GM20431 (cell line): ENCODE results near the gene AP5Z1.

Source experiments
- in situ Hi-C: fragments of 300-500 bp; cut with MseI, MboI; formaldehyde crosslinking; loops from one replicate; pipeline ENCODE4 v1.15.0; 2020; ENCODE audit warnings: low sequenced_read_pairs; ENCODE audit not compliant: unreplicated experiment

AP5Z1 gene

DNA sequence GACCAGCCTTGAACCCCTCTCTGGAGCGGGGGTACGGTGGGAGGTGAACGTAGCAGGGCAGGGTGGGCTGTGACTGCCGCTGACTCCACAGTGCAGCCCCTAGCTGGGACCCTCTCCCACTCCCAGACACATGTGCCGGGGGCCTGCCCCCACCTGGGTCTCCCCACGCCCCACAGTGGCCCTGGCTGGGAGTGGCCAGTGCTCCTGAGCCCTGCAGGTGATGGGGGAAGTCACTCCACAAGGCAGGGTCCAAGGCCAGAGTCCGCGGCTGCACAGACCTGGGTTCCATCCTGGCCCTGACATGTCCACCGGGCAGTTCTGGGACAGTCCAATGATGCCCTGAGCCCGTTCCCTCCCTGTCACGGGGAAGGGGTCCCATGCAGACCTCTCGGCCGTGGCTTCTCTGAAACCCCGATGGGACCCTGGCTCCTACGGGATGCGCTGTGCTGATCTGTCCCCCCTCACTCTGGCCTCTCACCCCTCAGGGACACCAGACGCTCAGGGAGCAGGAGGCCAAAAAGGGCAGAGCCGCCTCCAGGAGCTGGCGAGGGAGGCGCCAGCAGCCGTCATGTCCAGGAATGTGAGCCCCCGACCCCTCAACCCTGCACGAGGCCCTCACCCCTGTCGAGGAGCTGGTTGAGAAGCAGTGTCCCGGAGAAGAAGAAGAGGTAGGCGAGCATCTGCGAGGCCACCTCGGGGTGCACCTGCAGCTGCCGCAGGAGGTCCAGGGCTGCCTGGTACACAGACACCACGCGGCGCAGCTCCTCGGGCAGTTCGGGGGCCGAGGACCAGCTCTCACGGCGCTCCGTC, 40.4 kb downstream of the AP5Z1 start:
- in situ Hi-C loops: no loop called here

DNA sequence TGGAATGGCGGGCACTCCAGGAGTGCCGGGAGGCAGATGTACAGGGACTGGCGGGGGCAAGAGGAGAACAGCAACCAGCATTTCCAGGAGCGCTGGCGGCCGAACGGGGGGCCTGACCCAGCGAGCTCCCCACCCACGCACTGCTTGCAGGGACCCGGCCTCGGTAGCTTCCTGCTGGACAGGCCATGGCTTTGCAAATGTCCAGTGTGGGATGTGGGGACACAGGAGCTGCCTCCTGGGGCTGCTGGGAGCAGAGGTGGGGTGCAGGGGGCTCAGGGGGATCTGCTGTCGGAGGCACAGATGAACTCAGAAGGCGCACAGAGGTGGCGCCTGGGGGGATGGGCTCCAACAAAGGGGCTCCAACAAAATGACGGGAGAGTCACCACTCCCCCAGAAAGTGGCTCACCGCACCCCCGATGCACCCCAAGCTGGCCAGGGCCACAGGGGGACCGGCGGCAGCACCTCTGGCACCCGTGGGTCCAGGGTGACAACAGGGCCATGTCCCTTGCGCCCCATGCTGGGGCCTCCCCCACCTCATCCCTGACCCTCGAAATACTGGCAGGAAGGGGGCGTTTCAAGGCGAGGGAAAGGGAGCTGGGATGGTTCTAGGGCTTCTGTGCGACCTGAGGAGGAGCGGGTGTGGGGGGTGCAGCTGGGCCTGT, 41.1 kb downstream of the AP5Z1 start:
- in situ Hi-C loops: no loop called here

GRCh38 chr7:4817178-4817901, 41.9 kb downstream of the AP5Z1 start:
- in situ Hi-C loops: no loop called here

- in situ Hi-C loops: no loop called here
Measured at GRCh38 chr7:4818000-4818794, 42.8 kb downstream of the AP5Z1 start.

DNA sequence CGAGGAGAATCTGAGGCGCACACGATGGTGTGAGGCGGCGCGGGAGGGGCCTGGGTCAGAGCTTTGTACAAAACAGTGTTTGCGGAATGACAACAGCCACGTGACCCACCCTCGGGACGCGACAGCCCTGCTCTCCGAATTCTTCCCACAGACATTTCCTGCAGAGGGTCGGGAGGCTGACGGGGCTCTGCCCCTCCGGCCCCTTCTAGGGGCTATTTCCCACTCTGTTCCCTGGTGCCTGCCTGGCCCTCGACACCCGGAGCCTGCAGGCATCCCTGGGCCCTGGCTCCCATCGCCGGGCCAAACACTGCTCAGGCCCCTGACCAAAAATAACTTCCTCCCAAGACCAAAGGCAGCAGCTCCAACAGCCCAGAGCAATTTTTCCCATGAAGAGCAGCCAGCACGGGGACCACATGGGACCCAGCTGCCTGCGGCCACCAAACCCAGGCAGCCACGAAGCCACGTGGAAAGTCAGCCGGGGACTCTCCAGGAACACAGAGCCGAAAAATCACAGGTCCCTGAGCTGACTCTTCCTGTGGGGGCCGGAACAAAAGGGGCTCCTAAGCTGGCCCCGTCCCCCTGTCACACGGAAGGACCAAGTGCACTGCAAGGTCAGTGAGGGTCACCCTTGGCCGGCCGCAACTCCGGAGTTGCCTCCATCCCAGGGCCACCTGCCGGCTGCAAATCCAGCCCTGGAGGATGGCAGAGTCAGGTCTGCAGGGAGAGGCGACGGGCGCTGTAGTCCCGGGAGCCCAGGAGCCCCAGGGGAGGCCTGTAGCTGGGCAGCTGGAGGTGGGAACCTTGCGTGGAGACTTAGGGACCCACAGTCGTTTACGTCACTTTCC, 44.4 kb downstream of the AP5Z1 start:
- in situ Hi-C loops: no loop called here

DNA sequence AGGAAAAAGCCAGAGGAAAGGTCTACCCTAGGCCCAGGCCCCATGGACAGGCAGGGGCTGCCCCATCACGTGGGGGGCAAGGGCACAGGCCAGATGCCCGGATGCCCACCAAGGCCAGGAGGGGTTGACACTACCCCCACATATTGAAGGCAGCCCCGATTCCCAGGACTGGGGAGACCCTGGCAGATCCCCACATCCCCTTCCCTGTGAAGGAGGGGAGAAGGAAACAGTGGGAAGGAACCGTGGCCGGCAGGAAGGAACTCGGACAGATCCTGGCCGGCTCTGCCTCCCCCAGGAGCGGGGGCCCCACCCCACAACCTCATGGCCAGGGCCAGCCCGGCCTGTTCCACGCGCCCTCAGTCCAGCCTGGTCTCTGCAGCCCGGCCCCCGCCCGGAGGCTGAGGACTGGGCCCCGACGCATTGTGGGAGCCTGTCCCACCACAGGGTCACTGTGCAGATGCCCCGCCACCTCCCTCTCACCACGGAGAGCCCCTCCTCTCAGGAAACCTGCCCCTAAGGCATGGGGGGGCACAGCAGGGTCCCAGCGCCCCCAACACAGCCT, 45.1 kb downstream of the AP5Z1 start:
- in situ Hi-C loops: no loop called here

- in situ Hi-C loops: no loop called here
Measured at GRCh38 chr7:4820967-4821471, 45.6 kb downstream of the AP5Z1 start.

GRCh38 chr7:4822677-4823076, 47.3 kb downstream of the AP5Z1 start:
- in situ Hi-C loops: no loop called here

- in situ Hi-C loops: no loop called here
Measured at GRCh38 chr7:4823441-4824119, 48.2 kb downstream of the AP5Z1 start.

DNA sequence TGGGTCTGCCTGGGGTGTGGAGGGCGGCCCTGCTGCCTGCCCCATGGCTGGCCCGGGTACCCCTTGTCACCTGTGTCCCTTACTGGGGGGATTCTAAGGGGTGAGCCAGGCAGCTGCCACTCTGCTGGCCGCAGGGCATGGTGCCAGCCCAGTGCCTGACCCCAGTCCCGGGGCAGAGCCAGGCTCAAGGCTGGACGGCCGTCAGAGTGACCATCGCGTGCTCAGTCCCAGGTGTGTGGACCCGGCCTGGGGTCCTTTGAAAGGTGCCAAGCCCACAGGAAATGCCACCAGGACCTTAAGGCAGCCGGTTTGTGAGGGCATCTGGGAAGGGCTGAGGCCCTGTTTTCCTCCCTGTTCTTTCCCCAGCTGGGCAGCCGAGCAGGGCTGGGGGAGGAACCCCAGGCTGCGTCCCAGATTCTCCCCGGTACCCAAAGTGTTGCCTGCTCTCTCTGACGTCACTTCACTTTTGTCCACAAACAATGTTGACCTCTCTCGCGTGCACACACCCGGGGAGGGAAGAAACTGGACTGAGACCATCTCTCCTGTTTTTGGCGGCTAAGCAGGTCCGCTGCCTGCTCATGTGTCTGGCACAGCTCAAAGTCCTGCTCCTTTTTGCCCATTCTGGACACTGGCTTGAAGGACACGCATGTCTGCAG, 48.8 kb downstream of the AP5Z1 start:
- in situ Hi-C loops: no loop called here

GRCh38 chr7:4825081-4825480, 49.7 kb downstream of the AP5Z1 start:
- in situ Hi-C loops: loop anchor here (25.0 kb wide), 1 partner anchor 262 kb away; no protein-coding TSS in a partner anchor

DNA sequence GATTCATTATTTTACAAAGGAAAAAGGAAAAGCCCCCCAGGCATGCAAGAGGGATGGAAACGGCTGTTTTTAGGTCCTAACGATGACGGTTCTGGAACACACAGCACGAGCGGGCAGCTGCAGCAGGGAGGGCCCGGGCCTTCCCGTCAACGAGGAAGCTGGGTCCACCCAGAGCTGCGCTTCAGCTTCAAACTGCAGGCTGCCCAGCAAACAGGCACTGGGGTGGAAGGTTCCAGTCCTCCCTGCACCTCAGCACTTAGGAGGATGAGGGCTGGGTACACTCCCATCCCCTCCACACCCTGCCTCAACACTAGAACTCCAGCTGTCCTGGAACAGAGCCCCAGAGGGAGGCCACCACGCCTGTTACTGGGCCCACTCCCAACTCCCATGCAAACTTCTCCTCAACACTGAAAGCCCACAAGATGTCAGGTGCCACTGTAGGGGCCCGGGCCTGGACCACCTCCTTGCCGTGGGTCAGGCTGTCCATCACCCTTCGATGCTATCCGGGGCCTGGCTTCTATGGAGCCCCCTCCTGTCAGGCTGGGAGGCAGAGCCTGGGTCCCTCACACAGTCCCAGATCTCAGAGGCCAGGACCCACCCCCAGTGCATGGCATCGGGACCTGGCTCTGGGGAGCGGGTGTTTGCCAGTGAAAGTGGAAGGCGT, 53.4 kb downstream of the AP5Z1 start:
- in situ Hi-C loops: loop anchor here (25.0 kb wide), 1 partner anchor 258 kb away; no protein-coding TSS in a partner anchor

- in situ Hi-C loops: loop anchor here (25.0 kb wide), 1 partner anchor 257 kb away; no protein-coding TSS in a partner anchor
Measured at GRCh38 chr7:4830176-4830575, 54.8 kb downstream of the AP5Z1 start.

- in situ Hi-C loops: loop anchor here (25.0 kb wide), 1 partner anchor 255 kb away; no protein-coding TSS in a partner anchor
Measured at GRCh38 chr7:4831723-4832495, 56.5 kb downstream of the AP5Z1 start.

GRCh38 chr7:4832711-4833110, 57.3 kb downstream of the AP5Z1 start:
- in situ Hi-C loops: loop anchor here (25.0 kb wide), 1 partner anchor 255 kb away; no protein-coding TSS in a partner anchor

GRCh38 chr7:4833176-4833575, 57.8 kb downstream of the AP5Z1 start:
- in situ Hi-C loops: loop anchor here (25.0 kb wide), 1 partner anchor 254 kb away; no protein-coding TSS in a partner anchor
